Dedifferentiated amniotic fluid mesenchymal stem cell (primary cell): Measurements from ENCODE around the gene ACTR1B.
"Not testable (repeated sequence)": the region's sequence is repeated elsewhere in the genome, so short reads cannot be mapped to it uniquely, and the experiment has no call there.

Source experiments
- DNase-seq: peaks from one replicate; pipeline ENCODE4 v3.0.0-alpha.2; 2016; ENCODE audit errors: extremely low spot score

ACTR1B gene

GRCh38 chr2:97663962-97664635 lies at the start of gene ACTR1B:
ACTR1B (minus strand) TSS chr2:97664044; CDS start chr2:97663890, 154 bp downstream.
- peak; percentile 96 for DNase-seq

- no peak for DNase-seq
These were observed 49.0 kb upstream of the ACTR1B start for GRCh38 chr2:97712693-97713295.

- DNase-seq: not testable (repeated sequence)
These were observed 48.3 kb upstream of the ACTR1B start for GRCh38 chr2:97712175-97712574.

- no peak for DNase-seq
These were observed 47.5 kb upstream of the ACTR1B start for GRCh38 chr2:97711394-97711711.

- DNase-seq: no peak
These were observed 44.8 kb upstream of the ACTR1B start for GRCh38 chr2:97708608-97709007.

- DNase-seq: no peak
These were observed 44.2 kb upstream of the ACTR1B start for GRCh38 chr2:97708048-97708380.

- DNase-seq: no peak
These were observed 43.7 kb upstream of the ACTR1B start for GRCh38 chr2:97707362-97708047.

GRCh38 chr2:97706708-97707345 lies 43.0 kb upstream of the ACTR1B start:
- no peak for DNase-seq

GRCh38 chr2:97706112-97706511 lies 42.3 kb upstream of the ACTR1B start:
- no peak for DNase-seq

- no peak for DNase-seq
These were observed 41.1 kb upstream of the ACTR1B start for GRCh38 chr2:97704989-97705388.

GRCh38 chr2:97703741-97704140 lies 39.9 kb upstream of the ACTR1B start:
- no peak for DNase-seq

GRCh38 chr2:97702731-97703470 lies 39.1 kb upstream of the ACTR1B start:
- DNase-seq: no peak

GRCh38 chr2:97701851-97702465 lies 38.1 kb upstream of the ACTR1B start:
- no peak for DNase-seq

GRCh38 chr2:97701186-97701585 lies 37.3 kb upstream of the ACTR1B start:
- no peak for DNase-seq

GRCh38 chr2:97699765-97700444 lies 36.1 kb upstream of the ACTR1B start:
- peak; percentile 61 for DNase-seq

- DNase-seq: no peak
These were observed 34.7 kb upstream of the ACTR1B start for GRCh38 chr2:97698530-97698929.

- peak; percentile 82 for DNase-seq
These were observed 33.7 kb upstream of the ACTR1B start for GRCh38 chr2:97697252-97698235.

GRCh38 chr2:97695744-97696143 lies 31.9 kb upstream of the ACTR1B start:
- DNase-seq: no peak

GRCh38 chr2:97693476-97693875 lies 29.6 kb upstream of the ACTR1B start:
- DNase-seq: no peak

GRCh38 chr2:97691166-97691565 lies 27.3 kb upstream of the ACTR1B start:
- DNase-seq: no peak
